Epithelial cell of esophagus (primary cell): ENCODE measurements around the gene JADE2.
A peak's percentile ranks its signal among the peaks of the same experiment; 100 is the strongest.
"Not testable (repeated sequence)": the region's sequence is repeated elsewhere in the genome, so short reads cannot be mapped to it uniquely, and the experiment has no call there.

Source experiments
- DNase-seq: peaks from one replicate; pipeline ENCODE4 v3.0.0; 2010; ENCODE audit warnings: low read depth
- H3K4me3 ChIP-seq: 2 replicates; pipeline ENCODE4 v1.5.1; 2011; ENCODE audit warnings: mild to moderate bottlenecking, low read length, control low read depth
- TF ChIP-seq, protein P1 (sequence below): IDR thresholded peaks from 2 replicates; pipeline ENCODE4 v1.5.1; 2011; ENCODE audit warnings: low read depth, mild to moderate bottlenecking, low read length, control low read depth, inconsistent platforms; ENCODE audit not compliant: insufficient read depth; ENCODE audit errors: missing control alignments

Gene JADE2

DNA sequence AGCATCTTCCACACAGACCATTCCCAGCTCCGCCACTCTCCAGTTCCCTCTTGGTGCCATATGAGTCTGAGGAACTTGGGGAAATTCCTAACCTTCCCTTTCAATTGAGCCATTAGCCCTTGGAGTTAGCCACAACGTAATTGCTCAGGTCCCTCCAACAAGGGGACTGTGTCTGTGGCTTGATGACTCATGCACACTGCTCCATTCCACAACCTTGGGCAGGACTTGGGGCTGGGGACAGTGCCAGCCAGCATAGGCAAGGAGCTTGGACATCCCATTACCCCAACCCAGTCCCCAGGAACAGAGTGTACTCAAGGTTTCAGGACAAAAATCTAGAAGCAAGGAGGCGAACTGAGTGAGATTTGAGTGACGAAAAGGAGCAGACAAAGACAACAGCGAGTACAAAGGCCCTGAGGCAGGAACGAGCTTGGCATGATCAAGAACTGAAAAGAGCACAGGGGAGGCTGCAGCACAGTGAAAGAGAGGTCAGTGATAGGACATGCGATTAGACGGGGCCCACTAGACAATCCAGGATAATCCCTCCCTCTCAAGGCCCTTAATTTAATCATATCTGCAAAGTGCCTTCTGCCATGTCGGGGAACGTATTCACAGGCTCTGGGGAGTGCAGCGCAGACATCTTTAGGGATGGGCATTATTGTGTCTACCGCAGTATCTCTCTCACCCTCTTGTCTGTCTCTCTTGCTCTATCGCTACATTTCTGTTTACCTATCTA lies 16.0 kb upstream of the JADE2 start:
- DNase-seq, result peak; percentile 27
- H3K4me3 ChIP-seq, result no peak overlapping the region
- TF ChIP-seq, protein P1, sequence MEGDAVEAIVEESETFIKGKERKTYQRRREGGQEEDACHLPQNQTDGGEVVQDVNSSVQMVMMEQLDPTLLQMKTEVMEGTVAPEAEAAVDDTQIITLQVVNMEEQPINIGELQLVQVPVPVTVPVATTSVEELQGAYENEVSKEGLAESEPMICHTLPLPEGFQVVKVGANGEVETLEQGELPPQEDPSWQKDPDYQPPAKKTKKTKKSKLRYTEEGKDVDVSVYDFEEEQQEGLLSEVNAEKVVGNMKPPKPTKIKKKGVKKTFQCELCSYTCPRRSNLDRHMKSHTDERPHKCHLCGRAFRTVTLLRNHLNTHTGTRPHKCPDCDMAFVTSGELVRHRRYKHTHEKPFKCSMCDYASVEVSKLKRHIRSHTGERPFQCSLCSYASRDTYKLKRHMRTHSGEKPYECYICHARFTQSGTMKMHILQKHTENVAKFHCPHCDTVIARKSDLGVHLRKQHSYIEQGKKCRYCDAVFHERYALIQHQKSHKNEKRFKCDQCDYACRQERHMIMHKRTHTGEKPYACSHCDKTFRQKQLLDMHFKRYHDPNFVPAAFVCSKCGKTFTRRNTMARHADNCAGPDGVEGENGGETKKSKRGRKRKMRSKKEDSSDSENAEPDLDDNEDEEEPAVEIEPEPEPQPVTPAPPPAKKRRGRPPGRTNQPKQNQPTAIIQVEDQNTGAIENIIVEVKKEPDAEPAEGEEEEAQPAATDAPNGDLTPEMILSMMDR, result no peak

DNA sequence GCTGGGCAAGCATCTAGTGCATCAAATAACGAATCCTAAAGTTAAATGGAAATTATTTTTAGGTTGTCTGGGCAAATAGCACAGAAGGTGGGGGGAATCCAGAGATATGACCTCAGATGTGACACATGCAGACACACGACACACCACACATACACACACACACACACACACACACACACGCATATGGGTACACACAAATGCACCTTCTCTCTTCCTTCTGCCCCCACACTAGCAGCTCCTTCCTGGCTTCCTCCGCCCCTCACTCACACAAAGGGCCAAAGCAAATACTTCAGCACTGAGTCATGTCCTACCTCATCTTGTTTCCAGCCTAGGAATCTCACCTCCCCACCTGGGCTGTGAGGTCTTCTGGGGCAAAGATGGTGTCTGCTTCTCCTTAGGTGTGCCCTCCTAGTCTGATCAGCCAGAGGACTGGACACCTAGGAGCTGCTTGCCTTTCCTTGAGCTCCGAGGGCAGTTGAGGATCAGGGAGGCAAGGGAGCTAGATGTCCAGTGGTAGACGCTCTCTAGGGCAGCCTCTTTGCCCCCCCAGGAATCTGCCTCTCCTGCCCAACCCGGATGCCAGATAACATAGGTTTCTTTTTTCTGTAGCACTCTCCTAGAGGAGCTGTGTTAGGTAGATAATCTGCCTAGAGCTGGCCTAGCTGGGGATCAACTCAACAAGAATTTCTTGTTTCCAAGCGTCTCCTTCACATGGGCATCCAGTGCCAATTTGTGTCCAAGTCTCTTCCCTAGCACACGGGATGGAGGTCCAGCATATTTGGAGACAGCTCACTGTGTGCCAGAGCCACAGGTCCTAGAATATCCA lies 14.3 kb upstream of the JADE2 start:
- TF ChIP-seq, protein P1, result no peak
- peak; percentile 86 for DNase-seq
- H3K4me3 ChIP-seq, result no peak overlapping the region

DNA sequence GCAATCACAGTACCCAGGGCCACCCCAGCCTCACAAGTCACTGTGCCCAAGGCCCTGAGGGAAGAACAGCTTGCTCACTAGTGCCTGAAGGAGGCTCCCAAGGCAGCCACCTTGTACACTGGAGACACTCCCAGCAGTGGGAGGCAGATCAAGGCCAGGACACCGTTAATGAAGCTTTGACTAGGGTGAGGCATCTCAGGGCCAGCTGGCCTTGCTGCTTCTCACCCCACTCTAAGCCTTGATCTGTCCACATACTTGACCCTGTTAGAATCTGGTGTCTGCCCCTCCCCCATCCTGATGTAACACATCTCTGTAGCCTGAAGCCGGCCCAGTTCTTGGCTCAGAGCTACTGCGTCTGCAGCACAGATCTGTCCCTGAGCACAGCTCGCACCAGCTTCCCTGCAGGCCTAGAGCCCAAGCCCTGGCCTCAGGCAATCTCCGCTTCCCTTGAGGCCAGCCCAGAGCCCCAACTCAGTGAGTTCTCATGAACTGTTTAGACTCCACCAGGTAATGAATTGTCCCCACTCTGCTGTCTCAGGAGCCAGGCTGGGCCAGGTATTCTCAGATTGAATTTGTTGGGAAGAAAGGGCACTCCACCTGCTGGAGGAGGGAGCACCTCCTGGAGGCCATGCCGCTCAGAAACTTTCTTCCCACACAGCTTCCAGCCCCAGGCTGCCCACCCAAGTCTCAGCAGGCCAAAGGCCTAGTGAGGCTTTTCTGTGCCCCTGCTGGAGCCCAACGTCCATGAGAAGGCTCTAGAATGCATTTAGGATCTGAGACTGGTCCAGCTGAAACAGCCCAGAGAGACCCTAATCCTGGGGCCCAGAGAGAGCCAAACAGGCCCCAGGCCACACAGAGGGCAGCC lies 13.4 kb upstream of the JADE2 start:
- DNase-seq, result peak; percentile 49

DNA sequence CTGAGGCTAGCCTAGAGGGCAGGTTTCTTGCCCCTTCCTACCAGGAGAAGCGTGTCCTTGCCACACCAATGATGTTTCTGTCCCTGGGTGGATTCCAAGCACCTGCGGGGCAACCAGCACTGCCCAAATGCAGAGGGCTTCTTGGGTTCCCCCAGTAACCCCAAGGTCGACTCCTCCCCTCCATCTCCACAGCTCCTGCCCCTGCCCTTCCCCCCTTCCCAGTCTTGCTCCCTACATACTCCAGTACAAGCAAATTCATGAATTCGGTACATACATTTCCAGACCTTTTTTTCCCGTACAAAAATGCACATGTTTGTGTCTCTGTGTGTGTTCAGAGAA lies 12.8 kb upstream of the JADE2 start:
- TF ChIP-seq, protein P1, result no peak

More for the DNA sequence above, 13.4 kb upstream of the JADE2 start:
- no peak overlapping the region for H3K4me3 ChIP-seq
- TF ChIP-seq, protein P1, result peak; percentile 56

DNA sequence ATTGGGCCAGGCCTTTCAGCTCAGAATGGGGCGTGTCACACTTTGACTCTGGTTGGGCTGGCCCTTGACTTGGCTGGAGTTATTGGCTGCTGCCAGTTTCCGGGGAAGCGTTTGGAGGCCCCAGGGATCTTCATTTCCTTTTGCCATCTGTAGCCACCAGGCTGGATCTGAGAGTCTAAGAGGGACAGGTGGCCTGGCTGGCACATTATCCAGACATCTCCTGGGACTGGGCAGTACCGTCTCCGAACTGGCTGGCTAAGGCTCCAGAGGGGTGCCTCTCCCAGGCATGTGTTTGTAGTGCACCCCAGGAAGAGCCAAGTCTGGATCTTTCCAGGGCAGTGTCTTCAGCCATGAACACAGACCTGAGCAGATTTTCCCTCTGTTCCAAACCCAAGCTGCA lies 9.7 kb upstream of the JADE2 start:
- no peak for DNase-seq
- no peak overlapping the region for H3K4me3 ChIP-seq
- TF ChIP-seq, protein P1, result no peak

More for the DNA sequence above, 12.8 kb upstream of the JADE2 start:
- no peak for DNase-seq
- H3K4me3 ChIP-seq, result no peak overlapping the region

DNA sequence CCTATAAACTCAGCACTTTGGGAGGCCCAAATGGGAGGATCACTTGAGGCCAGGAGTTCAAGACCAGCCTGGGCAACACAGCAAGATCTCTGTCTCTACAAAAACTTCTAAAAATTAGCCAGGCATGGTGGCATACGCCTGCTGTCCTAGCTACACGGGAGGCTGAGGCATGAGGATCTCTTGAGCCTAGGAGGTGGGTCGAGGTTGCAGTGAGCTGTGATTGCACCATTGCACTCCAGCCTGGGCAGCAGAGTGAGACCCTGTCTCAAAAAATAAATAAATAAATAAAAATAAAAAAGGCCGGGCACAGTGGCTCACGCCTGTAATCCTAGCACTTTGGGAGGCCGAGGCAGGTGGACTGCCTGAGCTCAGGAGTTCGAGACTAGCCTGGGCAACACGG lies 8.5 kb upstream of the JADE2 start:
- H3K4me3 ChIP-seq, DNase-seq: not testable (repeated sequence)

DNA sequence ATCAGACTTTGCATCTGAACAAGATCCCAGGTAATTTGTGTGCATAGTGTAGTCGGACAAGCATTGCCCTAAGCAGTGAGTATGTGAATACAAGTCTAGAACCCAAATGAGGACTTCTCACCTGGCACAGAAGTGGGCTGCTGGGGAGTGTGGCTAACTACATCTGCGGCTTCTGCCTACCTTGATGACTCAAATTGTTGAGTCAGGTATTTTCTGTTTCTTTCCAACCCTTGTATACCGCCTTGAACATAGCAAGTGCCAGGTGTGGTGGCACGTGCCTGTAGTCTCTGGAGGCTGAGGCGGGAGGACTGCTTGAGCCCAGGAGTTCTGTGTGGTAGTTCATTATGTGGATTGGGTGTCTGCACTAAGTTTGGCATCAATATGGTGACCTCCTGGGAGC lies 7.9 kb upstream of the JADE2 start:
- TF ChIP-seq, protein P1, result no peak
- DNase-seq, result peak; percentile 39
- no peak overlapping the region for H3K4me3 ChIP-seq
